HL-60 (cell line): ENCODE data around the gene CACNA1D.

Source experiments
- DNase-seq, 2 experiments: peaks; one replicate each; pipeline ENCODE4 v3.0.0-alpha.2; 2010 to 2020; ENCODE audit warnings: low read depth in 1 of 2, low spot score in 1 of 2
- H3K27ac ChIP-seq: fragments of 250-450 bp; sonication (Bioruptor Pico); replicated peaks from 2 replicates; pipeline ENCODE4 v1.5.1; 2020; ENCODE audit warnings: mild to moderate bottlenecking, moderate library complexity
- H3K27me3 ChIP-seq: fragments of 250-450 bp; sonication (Bioruptor Pico); 2 replicates; pipeline ENCODE4 v1.5.1; 2021; ENCODE audit warnings: mild to moderate bottlenecking, moderate library complexity; ENCODE audit not compliant: insufficient read depth, poor library complexity, severe bottlenecking
- H3K4me3 ChIP-seq: replicated peaks from 2 replicates; pipeline ENCODE4 v1.5.1; 2011; ENCODE audit warnings: mild to moderate bottlenecking, control low read depth, low read length; ENCODE audit not compliant: insufficient read depth
- CTCF ChIP-seq: IDR thresholded peaks from one replicate; pipeline ENCODE4 v1.5.1; 2011; ENCODE audit warnings: low read length, control low read depth, inconsistent platforms; ENCODE audit not compliant: insufficient read depth
- GABPA ChIP-seq: IDR thresholded peaks from 2 replicates; pipeline ENCODE4 v1.6.1; 2012; ENCODE audit warnings: low read depth
- POLR2AphosphoS5 ChIP-seq: IDR thresholded peaks from 2 replicates; pipeline ENCODE4 v1.6.1; 2012; ENCODE audit warnings: low read depth
- REST ChIP-seq: IDR thresholded peaks from 2 replicates; pipeline ENCODE4 v1.6.1; 2012; ENCODE audit warnings: low read depth; ENCODE audit not compliant: insufficient replicate concordance
- SPI1 ChIP-seq: IDR thresholded peaks from 2 replicates; pipeline ENCODE4 v1.6.1; 2012; ENCODE audit warnings: low read depth, mild to moderate bottlenecking, borderline replicate concordance

CACNA1D gene

GRCh38 chr3:53845103-53845880 lies 350.9 kb downstream of the CACNA1D start:
- Histone ChIP-seq H3K4me3 (peak overlapping the region; percentile 43), H3K27me3 (peaks cover 26% of the 10 kb centered on the region), H3K27ac (no peak overlapping the region)
- no peak for DNase-seq
- no peak for TF ChIP-seq SPI1
- no peak for TF ChIP-seq POLR2AphosphoS5

- H3K27ac ChIP-seq: no peak overlapping the region
- H3K27me3 ChIP-seq: peaks cover 26% of the 10 kb centered on the region
- peak overlapping the region; percentile 43 for H3K4me3 ChIP-seq
- no peak for DNase-seq
- TF ChIP-seq CTCF: no peak
- TF ChIP-seq SPI1: no peak
- TF ChIP-seq POLR2AphosphoS5: no peak
- TF ChIP-seq GABPA: no peak
- TF ChIP-seq REST: no peak
Measured at GRCh38 chr3:53845881-53846133, 351.4 kb downstream of the CACNA1D start.

- no peak within 1 kb of the TSS for H3K27ac ChIP-seq
- H3K27me3 ChIP-seq: peaks cover 26% of the 10 kb centered on the region
- peak in 1 of 2 experiments; percentile 10 for DNase-seq
Measured at GRCh38 chr3:53846134-53846850, 351.9 kb downstream of the CACNA1D start, which contains the start of the genes CHDH and IL17RB. TSS of gene CHDH (minus strand) at chr3:53846419. CDS start at chr3:53824008, 22,411 bp downstream. TSS of gene IL17RB (plus strand) at chr3:53846568. CDS start at chr3:53846589, 21 bp downstream.

GRCh38 chr3:53846851-53847155 lies 352.4 kb downstream of the CACNA1D start:
- Histone ChIP-seq H3K4me3 (no peak overlapping the region), H3K27ac (no peak overlapping the region), H3K27me3 (peaks cover 22% of the 10 kb centered on the region)
- no peak for DNase-seq
- TF ChIP-seq SPI1 (no peak), GABPA (no peak), REST (no peak)

More at GRCh38 chr3:53846134-53846850, 351.9 kb downstream of the CACNA1D start, which contains the start of the genes CHDH and IL17RB:
- TF ChIP-seq GABPA: no peak
- TF ChIP-seq CTCF: no peak
- no peak for TF ChIP-seq SPI1
- peak within 1 kb of the TSS; percentile 43 for H3K4me3 ChIP-seq
